ENCODE results near the gene TAF8.

The TAF8 gene

DNA sequence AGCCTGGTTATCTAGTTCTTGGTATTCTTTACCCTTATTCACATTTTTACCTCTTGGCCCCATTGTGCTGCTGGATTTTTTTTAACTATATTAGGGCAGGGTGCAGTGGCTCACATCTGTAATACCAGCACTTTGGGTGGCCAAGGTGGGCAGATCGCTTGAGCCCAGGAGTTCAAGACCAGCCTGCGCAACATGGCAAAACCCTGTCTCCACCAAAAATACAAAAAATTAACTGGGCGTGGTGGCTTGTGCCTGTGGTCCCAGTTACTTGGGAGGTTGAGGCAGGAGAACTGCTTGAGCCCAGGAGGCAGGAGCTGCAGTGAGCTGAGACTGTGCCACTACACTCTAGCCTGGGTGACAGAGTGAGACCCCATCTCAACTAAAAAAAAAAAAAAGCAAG lies 12.2 kb upstream of the TAF8 start:
- TF ChIP-seq TCF12 (IDR thresholded peaks at IDR 0.05; ENCODE audit: low read depth) (no peak), RAD21 (IDR thresholded peaks at IDR 0.05; ENCODE audit: low read depth) (no peak), NFIC (IDR thresholded peaks at IDR 0.05) (no peak), TAF1 (IDR thresholded peaks at IDR 0.05; ENCODE audit: low read depth) (no peak), EP300 (IDR thresholded peaks at IDR 0.05; ENCODE audit: borderline replicate concordance) (no peak), ZBTB7A (IDR thresholded peaks at IDR 0.05; ENCODE audit: low read depth) (no peak), FOXM1 (IDR thresholded peaks at IDR 0.05; ENCODE audit: borderline replicate concordance, low read depth) (no peak), EGR1 (IDR thresholded peaks at IDR 0.05) (no peak), TEAD4 (IDR thresholded peaks at IDR 0.05) (no peak), YY1 (IDR thresholded peaks at IDR 0.05; ENCODE audit: low read depth) (no peak), CEBPB (IDR thresholded peaks at IDR 0.05) (no peak), CREB1 (IDR thresholded peaks at IDR 0.05; ENCODE audit: low read depth) (no peak)
- TF ChIP-seq, protein P1, sequence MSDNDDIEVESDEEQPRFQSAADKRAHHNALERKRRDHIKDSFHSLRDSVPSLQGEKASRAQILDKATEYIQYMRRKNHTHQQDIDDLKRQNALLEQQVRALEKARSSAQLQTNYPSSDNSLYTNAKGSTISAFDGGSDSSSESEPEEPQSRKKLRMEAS (IDR thresholded peaks at IDR 0.05), result no peak
- TF ChIP-seq, protein P2, sequence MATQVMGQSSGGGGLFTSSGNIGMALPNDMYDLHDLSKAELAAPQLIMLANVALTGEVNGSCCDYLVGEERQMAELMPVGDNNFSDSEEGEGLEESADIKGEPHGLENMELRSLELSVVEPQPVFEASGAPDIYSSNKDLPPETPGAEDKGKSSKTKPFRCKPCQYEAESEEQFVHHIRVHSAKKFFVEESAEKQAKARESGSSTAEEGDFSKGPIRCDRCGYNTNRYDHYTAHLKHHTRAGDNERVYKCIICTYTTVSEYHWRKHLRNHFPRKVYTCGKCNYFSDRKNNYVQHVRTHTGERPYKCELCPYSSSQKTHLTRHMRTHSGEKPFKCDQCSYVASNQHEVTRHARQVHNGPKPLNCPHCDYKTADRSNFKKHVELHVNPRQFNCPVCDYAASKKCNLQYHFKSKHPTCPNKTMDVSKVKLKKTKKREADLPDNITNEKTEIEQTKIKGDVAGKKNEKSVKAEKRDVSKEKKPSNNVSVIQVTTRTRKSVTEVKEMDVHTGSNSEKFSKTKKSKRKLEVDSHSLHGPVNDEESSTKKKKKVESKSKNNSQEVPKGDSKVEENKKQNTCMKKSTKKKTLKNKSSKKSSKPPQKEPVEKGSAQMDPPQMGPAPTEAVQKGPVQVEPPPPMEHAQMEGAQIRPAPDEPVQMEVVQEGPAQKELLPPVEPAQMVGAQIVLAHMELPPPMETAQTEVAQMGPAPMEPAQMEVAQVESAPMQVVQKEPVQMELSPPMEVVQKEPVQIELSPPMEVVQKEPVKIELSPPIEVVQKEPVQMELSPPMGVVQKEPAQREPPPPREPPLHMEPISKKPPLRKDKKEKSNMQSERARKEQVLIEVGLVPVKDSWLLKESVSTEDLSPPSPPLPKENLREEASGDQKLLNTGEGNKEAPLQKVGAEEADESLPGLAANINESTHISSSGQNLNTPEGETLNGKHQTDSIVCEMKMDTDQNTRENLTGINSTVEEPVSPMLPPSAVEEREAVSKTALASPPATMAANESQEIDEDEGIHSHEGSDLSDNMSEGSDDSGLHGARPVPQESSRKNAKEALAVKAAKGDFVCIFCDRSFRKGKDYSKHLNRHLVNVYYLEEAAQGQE (IDR thresholded peaks at IDR 0.05; ENCODE audit: low read depth), result no peak
- TF ChIP-seq, protein P3, sequence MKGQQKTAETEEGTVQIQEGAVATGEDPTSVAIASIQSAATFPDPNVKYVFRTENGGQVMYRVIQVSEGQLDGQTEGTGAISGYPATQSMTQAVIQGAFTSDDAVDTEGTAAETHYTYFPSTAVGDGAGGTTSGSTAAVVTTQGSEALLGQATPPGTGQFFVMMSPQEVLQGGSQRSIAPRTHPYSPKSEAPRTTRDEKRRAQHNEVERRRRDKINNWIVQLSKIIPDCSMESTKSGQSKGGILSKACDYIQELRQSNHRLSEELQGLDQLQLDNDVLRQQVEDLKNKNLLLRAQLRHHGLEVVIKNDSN (IDR thresholded peaks at IDR 0.05), result no peak

DNA sequence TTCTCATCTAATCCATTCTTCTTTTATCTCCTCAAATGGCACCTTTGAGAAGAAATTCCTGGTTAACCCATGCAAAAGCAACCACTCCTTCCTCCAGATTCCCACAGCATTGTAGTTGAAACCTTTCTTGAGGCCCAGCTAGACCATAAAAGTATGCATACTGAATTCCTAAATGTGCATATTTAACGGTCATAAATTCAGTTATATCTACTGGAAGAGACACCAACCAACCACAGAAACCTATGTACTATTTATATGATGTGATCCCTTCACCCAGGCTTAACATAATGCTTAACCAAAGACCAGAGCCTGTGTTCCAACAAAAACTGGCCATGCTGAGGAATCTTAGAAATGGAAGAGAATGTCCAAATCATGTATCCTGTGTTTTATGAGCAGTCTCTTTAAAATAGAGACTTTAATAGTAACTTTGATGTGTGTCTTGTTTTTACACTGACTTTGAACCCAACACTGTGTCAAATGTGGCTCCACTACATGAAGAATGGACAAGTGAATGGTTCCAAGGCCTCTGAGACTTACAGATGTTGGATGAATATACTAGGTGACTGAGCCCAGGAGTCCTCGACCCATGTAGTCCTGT lies 11.4 kb upstream of the TAF8 start:
- TF ChIP-seq, protein P2 (IDR thresholded peaks at IDR 0.05; ENCODE audit: low read depth), result no peak
- TF ChIP-seq, protein P3 (IDR thresholded peaks at IDR 0.05), result no peak
- no peak for TF ChIP-seq ZBTB7A (IDR thresholded peaks at IDR 0.05; ENCODE audit: low read depth)
- TF ChIP-seq EGR1 (IDR thresholded peaks at IDR 0.05), result no peak
- TF ChIP-seq NFIC (IDR thresholded peaks at IDR 0.05), result no peak
- no peak for TF ChIP-seq FOXM1 (IDR thresholded peaks at IDR 0.05; ENCODE audit: borderline replicate concordance, low read depth)
- TF ChIP-seq CREB1 (IDR thresholded peaks at IDR 0.05; ENCODE audit: low read depth), result no peak
- TF ChIP-seq TEAD4 (IDR thresholded peaks at IDR 0.05), result no peak

DNA sequence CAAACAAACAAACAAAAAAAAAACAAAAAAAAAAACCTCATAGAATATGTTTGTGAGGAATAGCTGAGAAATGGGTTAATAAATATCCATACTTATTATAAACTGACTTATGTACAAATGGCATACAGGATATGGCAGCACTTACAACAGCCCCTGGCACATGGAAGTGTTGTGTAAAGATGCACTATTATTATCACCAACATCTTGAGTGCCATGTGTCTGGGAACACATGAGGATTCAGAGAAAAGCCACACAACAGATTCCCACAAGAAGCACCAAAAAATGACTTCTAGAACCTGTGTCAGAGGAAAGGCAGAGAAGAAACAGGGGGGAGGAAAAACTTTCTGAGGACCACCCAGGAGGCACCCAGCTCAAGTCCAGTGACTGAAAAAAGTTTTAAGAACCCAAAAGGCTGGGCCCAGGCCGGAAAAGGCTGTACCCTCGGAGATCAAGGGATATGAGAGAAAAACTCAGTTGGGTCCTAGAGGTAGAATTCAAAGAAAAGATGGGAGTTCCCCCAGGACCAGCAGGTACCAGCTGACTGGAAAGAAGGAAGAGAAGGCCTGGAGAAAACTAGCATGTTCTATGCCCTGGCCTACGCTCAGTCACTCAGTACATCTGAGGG lies 9.4 kb upstream of the TAF8 start:
- TF ChIP-seq CREB1 (IDR thresholded peaks at IDR 0.05; ENCODE audit: low read depth), result no peak
- no peak for TF ChIP-seq TCF12 (IDR thresholded peaks at IDR 0.05; ENCODE audit: low read depth)
- no peak for TF ChIP-seq YY1 (IDR thresholded peaks at IDR 0.05; ENCODE audit: low read depth)
- TF ChIP-seq, protein P2 (IDR thresholded peaks at IDR 0.05; ENCODE audit: low read depth), result no peak
- no peak for TF ChIP-seq TEAD4 (IDR thresholded peaks at IDR 0.05)
- TF ChIP-seq, protein P1 (IDR thresholded peaks at IDR 0.05), result no peak
- TF ChIP-seq FOXM1 (IDR thresholded peaks at IDR 0.05; ENCODE audit: borderline replicate concordance, low read depth), result no peak
- no peak for TF ChIP-seq EP300 (IDR thresholded peaks at IDR 0.05; ENCODE audit: borderline replicate concordance)
- no peak for TF ChIP-seq TAF1 (IDR thresholded peaks at IDR 0.05; ENCODE audit: low read depth)
- TF ChIP-seq, protein P3 (IDR thresholded peaks at IDR 0.05), result no peak
- TF ChIP-seq RAD21 (IDR thresholded peaks at IDR 0.05; ENCODE audit: low read depth), result no peak
- TF ChIP-seq CEBPB (IDR thresholded peaks at IDR 0.05), result no peak
- no peak for TF ChIP-seq NFIC (IDR thresholded peaks at IDR 0.05)
- no peak for TF ChIP-seq EGR1 (IDR thresholded peaks at IDR 0.05)
- no peak for TF ChIP-seq ZBTB7A (IDR thresholded peaks at IDR 0.05; ENCODE audit: low read depth)
